Measurements from ENCODE around the gene ZNF618. TPM values are rescaled to one million over a fixed set of nuclear protein-coding genes. Genes with fewer than 3 reads are reported as not detected.

The ZNF618 gene
- polyA plus RNA-seq, 3 donors: 0.53 to 1.9 (median 0.78) TPM

DNA sequence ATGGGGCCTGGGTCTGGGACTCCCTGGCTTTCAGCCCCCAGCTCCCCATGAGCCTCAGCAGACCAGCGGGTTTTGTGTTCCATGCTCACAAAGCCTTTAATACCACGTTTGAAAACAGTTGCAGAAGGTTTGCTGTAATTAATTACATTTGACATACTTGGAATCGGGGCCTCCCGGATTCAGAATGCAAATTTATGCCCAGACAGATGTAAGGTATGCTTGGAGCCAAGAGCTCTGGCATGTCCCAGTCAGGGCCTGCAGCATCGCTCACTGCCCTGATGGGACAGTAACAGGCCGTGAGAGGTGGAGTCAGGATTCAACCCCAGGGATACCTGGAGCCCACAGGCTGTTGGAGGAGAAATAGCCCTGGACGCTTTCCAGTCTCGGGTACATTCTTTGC is 12.2 kb downstream of the ZNF618 start:
- H3K36me3 Mint-ChIP-seq: peaks cover 0 to 6% of the 10 kb centered on the region in 2 donors
- no peak overlapping the region for H3K27ac ChIP-seq (ENCODE audit: low read depth in 1 of 2, low read length in 2 of 2)
- H3K27me3 Mint-ChIP-seq (ENCODE audit: low read depth in 3 of 3): peaks cover 0 to 2% (median 0%) of the 10 kb centered on the region in 3 donors
- H3K79me2 ChIP-seq (ENCODE audit: insufficient read depth, low read length): peaks cover 37% of the 10 kb centered on the region
- H3K4me2 ChIP-seq (replicated peaks; ENCODE audit: extremely low read depth, low read length, poor library complexity, severe bottlenecking): no peak overlapping the region
- TF ChIP-seq, protein P1, sequence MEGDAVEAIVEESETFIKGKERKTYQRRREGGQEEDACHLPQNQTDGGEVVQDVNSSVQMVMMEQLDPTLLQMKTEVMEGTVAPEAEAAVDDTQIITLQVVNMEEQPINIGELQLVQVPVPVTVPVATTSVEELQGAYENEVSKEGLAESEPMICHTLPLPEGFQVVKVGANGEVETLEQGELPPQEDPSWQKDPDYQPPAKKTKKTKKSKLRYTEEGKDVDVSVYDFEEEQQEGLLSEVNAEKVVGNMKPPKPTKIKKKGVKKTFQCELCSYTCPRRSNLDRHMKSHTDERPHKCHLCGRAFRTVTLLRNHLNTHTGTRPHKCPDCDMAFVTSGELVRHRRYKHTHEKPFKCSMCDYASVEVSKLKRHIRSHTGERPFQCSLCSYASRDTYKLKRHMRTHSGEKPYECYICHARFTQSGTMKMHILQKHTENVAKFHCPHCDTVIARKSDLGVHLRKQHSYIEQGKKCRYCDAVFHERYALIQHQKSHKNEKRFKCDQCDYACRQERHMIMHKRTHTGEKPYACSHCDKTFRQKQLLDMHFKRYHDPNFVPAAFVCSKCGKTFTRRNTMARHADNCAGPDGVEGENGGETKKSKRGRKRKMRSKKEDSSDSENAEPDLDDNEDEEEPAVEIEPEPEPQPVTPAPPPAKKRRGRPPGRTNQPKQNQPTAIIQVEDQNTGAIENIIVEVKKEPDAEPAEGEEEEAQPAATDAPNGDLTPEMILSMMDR (IDR thresholded peaks at IDR 0.05): no peak
- peak overlapping the region in 1 of 7 donors; percentile 73 for H3K27ac Mint-ChIP-seq
- DNase-seq: no peak
- H3K4me3 Mint-ChIP-seq: no peak overlapping the region
- H3K9me3 Mint-ChIP-seq: peaks cover 0 to 15% (median 6%) of the 10 kb centered on the region in 7 donors
- peaks cover 24 to 26% of the 10 kb centered on the region in 2 donors for H3K4me1 ChIP-seq (ENCODE audit: control insufficient read depth in 1 of 2, insufficient read depth in 2 of 2, low read length in 2 of 2)
- intact Hi-C loops (cut with micrococcal nuclease): no loop called here
- H3K4me1 Mint-ChIP-seq: peaks cover 34% of the 10 kb centered on the region
- H3K4me3 ChIP-seq (replicated peaks in 1 of 3; ENCODE audit: low read depth in 2 of 3, low read length in 3 of 3): no peak overlapping the region
- no peaks in the 10 kb centered on the region for H4K20me1 ChIP-seq (ENCODE audit: insufficient read depth, low read length)
- H2AFZ ChIP-seq (ENCODE audit: insufficient read depth, low read depth, low read length, poor library complexity, severe bottlenecking): no peak overlapping the region
- no peak overlapping the region for H3K9ac ChIP-seq (ENCODE audit: insufficient read depth, low read length, poor library complexity, severe bottlenecking)
- H3K27me3 ChIP-seq (ENCODE audit: control insufficient read depth in 2 of 2, insufficient read depth in 2 of 2, low read length in 2 of 2): no peaks in the 10 kb centered on the region
- WGBS (ENCODE audit: insufficient coverage): 100% methylated on average over 4 of the region's 8 CpGs
- H3K9me3 ChIP-seq (replicated peaks in 1 of 2; ENCODE audit: control insufficient read depth in 1 of 2, insufficient read depth in 1 of 2, low read length in 2 of 2): no peaks in the 10 kb centered on the region
- no peaks in the 10 kb centered on the region for H3K36me3 ChIP-seq (replicated peaks in 1 of 2; ENCODE audit: control insufficient read depth in 1 of 2, insufficient read depth in 2 of 2, low read length in 2 of 2)

DNA sequence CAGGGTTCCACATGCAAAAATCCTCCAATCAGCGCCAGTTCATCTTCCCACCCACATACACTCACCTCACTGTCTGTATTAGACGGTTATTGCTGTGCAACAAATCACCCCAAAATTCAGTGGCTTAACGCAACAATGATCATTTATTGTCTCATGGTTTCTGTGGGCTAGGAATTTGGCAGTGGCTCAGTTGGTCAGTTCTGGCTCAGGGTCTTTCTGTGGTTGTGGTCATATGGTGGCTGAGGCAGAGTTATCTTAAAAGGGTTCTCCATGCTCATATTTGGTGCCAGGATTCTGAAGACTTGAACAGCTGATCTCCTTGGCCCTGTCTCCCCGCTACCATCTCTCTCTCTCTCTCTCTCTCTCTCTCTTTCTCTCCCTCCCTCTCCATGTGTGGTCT is 12.9 kb downstream of the ZNF618 start:
- Histone ChIP-seq H3K4me1 (ENCODE audit: control insufficient read depth in 1 of 2, insufficient read depth in 2 of 2, low read length in 2 of 2) (peaks cover 24 to 26% of the 10 kb centered on the region in 2 donors), H3K27ac (ENCODE audit: low read depth in 1 of 2, low read length in 2 of 2) (no peak overlapping the region), H3K9me3 (replicated peaks in 1 of 2; ENCODE audit: control insufficient read depth in 1 of 2, insufficient read depth in 1 of 2, low read length in 2 of 2) (no peaks in the 10 kb centered on the region), H3K4me2 (replicated peaks; ENCODE audit: extremely low read depth, low read length, poor library complexity, severe bottlenecking) (no peak overlapping the region), H4K20me1 (ENCODE audit: insufficient read depth, low read length) (no peaks in the 10 kb centered on the region), H3K36me3 (replicated peaks in 1 of 2; ENCODE audit: control insufficient read depth in 1 of 2, insufficient read depth in 2 of 2, low read length in 2 of 2) (no peaks in the 10 kb centered on the region), H3K27me3 (ENCODE audit: control insufficient read depth in 2 of 2, insufficient read depth in 2 of 2, low read length in 2 of 2) (no peaks in the 10 kb centered on the region), H3K4me3 (replicated peaks in 1 of 3; ENCODE audit: low read depth in 2 of 3, low read length in 3 of 3) (no peak overlapping the region), H3K79me2 (ENCODE audit: insufficient read depth, low read length) (peaks cover 37% of the 10 kb centered on the region), H2AFZ (ENCODE audit: insufficient read depth, low read depth, low read length, poor library complexity, severe bottlenecking) (no peak overlapping the region), H3K9ac (ENCODE audit: insufficient read depth, low read length, poor library complexity, severe bottlenecking) (no peak overlapping the region)
- no peak overlapping the region for H3K4me3 Mint-ChIP-seq
- H3K4me1 Mint-ChIP-seq: peaks cover 32% of the 10 kb centered on the region
- H3K36me3 Mint-ChIP-seq: peaks cover 0 to 6% of the 10 kb centered on the region in 2 donors
- TF ChIP-seq, protein P1 (IDR thresholded peaks at IDR 0.05): no peak
- intact Hi-C loops (cut with micrococcal nuclease): no loop called here
- peaks cover 0 to 2% (median 0%) of the 10 kb centered on the region in 3 donors for H3K27me3 Mint-ChIP-seq (ENCODE audit: low read depth in 3 of 3)
- no CpG with 5 or more reads among the region's 4 CpGs for WGBS (ENCODE audit: insufficient coverage)
- no peak overlapping the region for H3K27ac Mint-ChIP-seq
- H3K9me3 Mint-ChIP-seq: peaks cover 0 to 15% (median 6%) of the 10 kb centered on the region in 7 donors
- DNase-seq: no peak

All from CD14-positive monocyte (primary cell).